ENCODE data around the gene SFXN5. TPM values are rescaled to one million over a fixed set of nuclear protein-coding genes. Genes with fewer than 3 reads are reported as not detected.

SFXN5 gene
- total RNA-seq, 1 experiment from 2014 or later: 11.3 TPM

DNA sequence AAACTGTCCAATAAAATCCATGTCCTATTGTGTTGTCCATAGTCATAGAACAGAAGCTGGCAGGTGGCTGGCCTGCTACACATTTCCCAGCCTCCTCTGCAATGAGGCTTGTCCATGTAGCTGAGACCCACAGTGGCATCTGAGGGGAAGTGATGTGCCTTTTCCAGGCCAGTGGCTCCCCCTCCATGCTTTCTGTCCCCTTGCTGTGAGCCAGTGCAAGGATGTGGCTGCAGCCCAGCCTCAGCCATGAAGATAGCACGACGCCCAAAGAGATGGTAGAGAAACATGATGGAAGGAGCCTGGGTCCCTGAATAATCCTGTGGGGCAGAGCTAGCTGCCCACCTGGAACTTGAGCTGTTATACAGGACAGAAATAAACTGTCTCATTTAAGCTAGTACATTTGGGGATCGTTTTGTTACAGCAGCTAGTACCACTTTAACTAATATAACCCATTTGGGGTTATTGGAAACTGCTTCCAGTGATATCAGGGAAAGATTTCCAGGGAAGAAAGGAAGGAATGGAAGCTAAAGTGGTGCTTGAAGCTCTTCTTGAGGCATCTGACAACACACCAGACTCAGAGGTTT, 40.3 kb downstream of the SFXN5 start:
- H3K4me1 Mint-ChIP-seq (ENCODE audit: low read depth, unreplicated experiment): peaks cover 25% of the 10 kb centered on the region
- H3K9me3 Mint-ChIP-seq (ENCODE audit: low read depth, unreplicated experiment): no peaks in the 10 kb centered on the region
- no peak overlapping the region for H3K27ac Mint-ChIP-seq (ENCODE audit: unreplicated experiment)
- intact Hi-C loops (cut with micrococcal nuclease; ENCODE audit: unreplicated experiment): no loop called here
- H3K27me3 Mint-ChIP-seq (ENCODE audit: unreplicated experiment): no peaks in the 10 kb centered on the region
- TF ChIP-seq, protein P1, sequence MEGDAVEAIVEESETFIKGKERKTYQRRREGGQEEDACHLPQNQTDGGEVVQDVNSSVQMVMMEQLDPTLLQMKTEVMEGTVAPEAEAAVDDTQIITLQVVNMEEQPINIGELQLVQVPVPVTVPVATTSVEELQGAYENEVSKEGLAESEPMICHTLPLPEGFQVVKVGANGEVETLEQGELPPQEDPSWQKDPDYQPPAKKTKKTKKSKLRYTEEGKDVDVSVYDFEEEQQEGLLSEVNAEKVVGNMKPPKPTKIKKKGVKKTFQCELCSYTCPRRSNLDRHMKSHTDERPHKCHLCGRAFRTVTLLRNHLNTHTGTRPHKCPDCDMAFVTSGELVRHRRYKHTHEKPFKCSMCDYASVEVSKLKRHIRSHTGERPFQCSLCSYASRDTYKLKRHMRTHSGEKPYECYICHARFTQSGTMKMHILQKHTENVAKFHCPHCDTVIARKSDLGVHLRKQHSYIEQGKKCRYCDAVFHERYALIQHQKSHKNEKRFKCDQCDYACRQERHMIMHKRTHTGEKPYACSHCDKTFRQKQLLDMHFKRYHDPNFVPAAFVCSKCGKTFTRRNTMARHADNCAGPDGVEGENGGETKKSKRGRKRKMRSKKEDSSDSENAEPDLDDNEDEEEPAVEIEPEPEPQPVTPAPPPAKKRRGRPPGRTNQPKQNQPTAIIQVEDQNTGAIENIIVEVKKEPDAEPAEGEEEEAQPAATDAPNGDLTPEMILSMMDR (IDR thresholded peaks at IDR 0.05; ENCODE audit: unreplicated experiment): no peak
- H3K4me3 Mint-ChIP-seq (ENCODE audit: low read depth, unreplicated experiment): no peak overlapping the region
- DNase-seq: no peak
- CTCF ChIA-PET: interaction anchor here (0.6 to 0.9 kb wide), 2 partner anchors 10 to 37 kb away, joined by 3 read pairs; no protein-coding TSS in a partner anchor
- no TSS peak for BruUV-seq (replicated peaks)
- H3K36me3 Mint-ChIP-seq (ENCODE audit: insufficient read depth, unreplicated experiment): no peaks in the 10 kb centered on the region

DNA sequence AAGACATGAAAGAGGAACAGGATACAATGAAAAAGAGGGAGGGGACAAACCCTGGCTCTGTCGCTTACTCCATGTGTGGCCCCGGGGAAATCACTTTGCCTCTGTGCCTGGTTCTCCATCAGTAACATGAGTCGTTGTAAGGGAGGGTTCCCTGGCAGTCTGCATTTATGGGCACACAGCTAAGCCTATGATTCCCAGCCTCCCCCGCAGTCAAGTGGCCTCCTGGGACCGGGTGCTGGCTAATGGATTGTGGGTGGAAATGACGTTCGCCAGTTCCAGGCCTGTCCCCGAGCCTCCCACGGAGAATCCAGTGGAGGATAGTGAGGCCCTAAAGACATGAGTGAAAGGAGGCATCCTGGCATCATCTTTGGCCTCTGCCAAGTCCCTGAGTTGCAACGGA, 42.7 kb downstream of the SFXN5 start:
- TF ChIP-seq, protein P1 (IDR thresholded peaks at IDR 0.05; ENCODE audit: unreplicated experiment): no peak
- H3K27me3 Mint-ChIP-seq (ENCODE audit: unreplicated experiment): no peaks in the 10 kb centered on the region
- intact Hi-C loops (cut with micrococcal nuclease; ENCODE audit: unreplicated experiment): no loop called here
- H3K4me1 Mint-ChIP-seq (ENCODE audit: low read depth, unreplicated experiment): peaks cover 25% of the 10 kb centered on the region
- no peak overlapping the region for H3K4me3 Mint-ChIP-seq (ENCODE audit: low read depth, unreplicated experiment)
- no TSS peak for BruUV-seq (replicated peaks)
- no peaks in the 10 kb centered on the region for H3K9me3 Mint-ChIP-seq (ENCODE audit: low read depth, unreplicated experiment)
- CTCF ChIA-PET: no interaction called here
- no peak for DNase-seq
- no peaks in the 10 kb centered on the region for H3K36me3 Mint-ChIP-seq (ENCODE audit: insufficient read depth, unreplicated experiment)
- no peak overlapping the region for H3K27ac Mint-ChIP-seq (ENCODE audit: unreplicated experiment)

DNA sequence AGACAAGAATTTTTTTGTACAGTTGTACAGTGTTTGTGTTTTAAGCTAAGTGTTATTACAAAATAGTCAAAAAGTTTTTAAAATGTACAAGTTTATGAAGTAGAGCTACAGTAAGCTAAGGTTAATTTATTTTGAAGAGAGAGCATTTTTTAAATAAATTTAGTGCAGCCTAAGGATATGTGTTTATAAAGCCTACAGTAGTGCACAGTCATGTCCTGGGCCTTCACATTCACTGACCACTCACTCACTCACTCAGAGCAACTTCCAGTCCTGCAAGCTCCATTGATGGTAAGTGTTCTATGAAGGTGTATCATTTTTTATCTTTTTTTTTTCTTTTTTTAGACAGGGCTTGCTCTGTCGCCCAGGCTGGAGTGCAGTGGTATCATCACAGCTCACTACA, 44.2 kb downstream of the SFXN5 start:
- Mint-ChIP-seq H3K4me1 (ENCODE audit: low read depth, unreplicated experiment) (peaks cover 10% of the 10 kb centered on the region), H3K9me3 (ENCODE audit: low read depth, unreplicated experiment) (no peaks in the 10 kb centered on the region), H3K27me3 (ENCODE audit: unreplicated experiment) (no peaks in the 10 kb centered on the region), H3K4me3 (ENCODE audit: low read depth, unreplicated experiment) (no peak overlapping the region), H3K27ac (ENCODE audit: unreplicated experiment) (no peak overlapping the region), H3K36me3 (ENCODE audit: insufficient read depth, unreplicated experiment) (no peaks in the 10 kb centered on the region)
- no TSS peak for BruUV-seq (replicated peaks)
- no peak for DNase-seq
- intact Hi-C loops (cut with micrococcal nuclease; ENCODE audit: unreplicated experiment): no loop called here
- TF ChIP-seq, protein P1 (IDR thresholded peaks at IDR 0.05; ENCODE audit: unreplicated experiment): no peak
- CTCF ChIA-PET: no interaction called here

DNA sequence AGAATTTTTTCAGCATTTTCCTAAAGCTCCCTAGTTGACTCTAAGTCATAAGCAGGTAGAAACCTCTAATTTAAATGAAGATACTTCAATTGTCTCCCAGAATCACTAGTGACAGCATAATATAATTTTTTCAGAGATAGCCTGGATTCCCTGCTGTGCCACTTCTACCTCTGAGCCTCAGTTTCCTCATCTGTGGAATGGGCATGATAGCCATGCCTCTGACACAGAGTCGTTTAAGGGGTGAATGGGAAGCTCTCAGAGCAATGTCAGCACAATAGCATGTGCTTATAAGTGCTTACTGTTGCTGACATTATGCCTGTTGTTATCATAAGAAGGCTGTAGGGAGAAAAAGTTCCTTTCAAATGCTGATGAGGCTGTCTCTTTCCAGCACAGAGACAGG, 48.0 kb downstream of the SFXN5 start:
- no peak for DNase-seq
- CTCF ChIA-PET: interaction anchor here (0.6 kb wide), 1 partner anchor 138 kb away, joined by 3 read pairs; no protein-coding TSS in a partner anchor
- no peak overlapping the region for H3K4me3 Mint-ChIP-seq (ENCODE audit: low read depth, unreplicated experiment)
- no peaks in the 10 kb centered on the region for H3K36me3 Mint-ChIP-seq (ENCODE audit: insufficient read depth, unreplicated experiment)
- H3K27me3 Mint-ChIP-seq (ENCODE audit: unreplicated experiment): no peaks in the 10 kb centered on the region
- H3K27ac Mint-ChIP-seq (ENCODE audit: unreplicated experiment): no peak overlapping the region
- intact Hi-C loops (cut with micrococcal nuclease; ENCODE audit: unreplicated experiment): no loop called here
- BruUV-seq (replicated peaks): no TSS peak
- no peaks in the 10 kb centered on the region for H3K4me1 Mint-ChIP-seq (ENCODE audit: low read depth, unreplicated experiment)
- TF ChIP-seq, protein P1 (IDR thresholded peaks at IDR 0.05; ENCODE audit: unreplicated experiment): no peak
- no peaks in the 10 kb centered on the region for H3K9me3 Mint-ChIP-seq (ENCODE audit: low read depth, unreplicated experiment)
